Stimulated activated CD8-positive, alpha-beta memory T cell treated with anti-CD3 and anti-CD28 coated beads, Interleukin-12 subunit alpha, Interleukin-12 subunit beta, amount 100 ng/mL, for 24 hours (primary cell): ENCODE data around the gene RYR3.

Source experiments
- DNase-seq: peaks from one replicate; pipeline ENCODE4 v3.0.0-alpha.2; 2020; ENCODE audit errors: extremely low read depth

The RYR3 gene

DNA sequence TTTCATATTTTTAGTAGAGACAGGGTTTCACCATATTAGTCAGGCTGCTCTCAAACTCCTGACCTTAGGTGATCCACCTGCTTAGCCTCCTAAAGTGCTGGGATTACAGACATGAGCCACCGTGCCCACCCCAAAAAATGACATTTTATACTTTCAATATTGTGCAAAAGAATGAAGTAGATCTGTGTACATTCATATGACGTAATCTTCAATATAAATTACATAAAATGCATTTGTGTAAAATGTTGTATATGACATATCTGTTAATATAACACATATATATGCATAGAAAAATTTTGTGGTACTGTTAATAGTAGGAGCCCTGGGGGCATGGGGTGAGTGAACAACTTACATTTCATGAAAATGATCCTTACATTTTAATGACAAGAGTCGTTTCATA is 71.7 kb downstream of the RYR3 start:
- no peak for DNase-seq

DNA sequence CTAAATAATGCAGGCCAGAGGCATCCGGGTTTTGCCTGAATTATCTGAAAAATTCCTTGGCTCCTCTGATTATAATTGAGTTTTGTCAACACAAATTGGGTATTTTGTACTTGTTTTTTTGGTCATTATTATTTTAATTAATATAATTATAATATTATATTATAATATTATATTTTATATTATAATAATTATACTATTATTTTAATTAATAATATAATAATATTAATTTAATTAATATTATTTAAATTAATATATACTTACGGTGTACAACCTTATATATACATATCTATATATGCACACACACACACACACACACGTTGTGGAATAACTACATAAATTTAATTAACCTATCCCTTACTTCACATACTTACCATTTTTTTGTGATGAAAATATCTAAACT is 73.5 kb downstream of the RYR3 start:
- no peak for DNase-seq

DNA sequence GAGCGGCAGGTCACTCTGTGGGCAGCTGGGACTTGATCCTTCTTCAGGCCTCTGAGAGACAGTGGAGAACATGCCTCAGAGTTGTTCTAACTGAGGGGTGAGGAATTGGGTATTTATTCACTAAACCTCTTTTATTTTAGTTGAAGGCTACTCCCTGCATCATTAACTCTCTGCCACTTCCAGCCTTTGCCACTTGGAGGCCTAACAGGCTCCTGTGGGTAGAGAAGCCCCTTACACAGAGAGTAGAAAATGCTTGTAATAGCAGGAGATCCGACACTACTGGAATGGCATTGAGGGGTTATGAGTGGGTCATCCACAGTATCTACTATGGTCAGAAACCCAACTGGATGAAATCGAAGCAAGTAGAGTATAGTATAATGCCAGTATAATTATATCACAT is 81.7 kb downstream of the RYR3 start:
- no peak for DNase-seq

DNA sequence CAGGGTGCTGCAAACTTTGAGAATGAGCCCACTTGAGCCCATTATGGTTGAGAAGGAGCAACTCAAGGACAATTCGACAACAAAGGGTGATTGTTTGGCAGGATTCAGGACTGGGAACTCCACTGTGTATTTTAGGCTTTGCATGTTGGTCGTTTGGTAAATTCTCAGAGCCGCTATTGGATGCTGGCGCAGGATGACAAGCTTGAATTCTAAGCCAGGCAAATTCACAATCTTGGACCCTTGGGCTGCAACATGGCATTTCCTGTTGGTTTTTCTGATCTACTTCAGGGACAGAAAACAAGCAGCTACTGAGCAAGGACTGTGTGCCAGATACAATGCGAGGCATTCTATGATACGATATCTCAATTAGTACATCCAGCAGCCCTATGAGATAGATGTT is 82.8 kb downstream of the RYR3 start:
- no peak for DNase-seq

DNA sequence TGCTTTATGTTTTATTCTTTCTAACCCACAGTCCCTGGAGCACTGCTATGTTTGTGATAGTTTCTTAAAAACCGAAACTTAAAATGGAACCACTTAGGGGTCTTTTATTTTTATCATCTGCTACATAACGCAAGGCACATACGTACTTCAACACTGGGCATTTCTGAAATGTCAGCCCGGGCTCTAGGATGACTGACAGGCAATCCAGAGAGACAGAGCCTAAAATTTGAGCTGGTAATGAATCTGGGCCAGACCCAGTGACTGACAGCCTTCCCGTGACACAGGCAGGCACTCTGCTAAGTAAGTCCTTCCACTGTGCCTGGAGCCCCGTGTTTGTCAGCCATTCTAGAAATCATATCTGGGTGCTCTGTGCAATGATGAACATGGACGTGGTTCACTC is 84.6 kb downstream of the RYR3 start:
- no peak for DNase-seq

DNA sequence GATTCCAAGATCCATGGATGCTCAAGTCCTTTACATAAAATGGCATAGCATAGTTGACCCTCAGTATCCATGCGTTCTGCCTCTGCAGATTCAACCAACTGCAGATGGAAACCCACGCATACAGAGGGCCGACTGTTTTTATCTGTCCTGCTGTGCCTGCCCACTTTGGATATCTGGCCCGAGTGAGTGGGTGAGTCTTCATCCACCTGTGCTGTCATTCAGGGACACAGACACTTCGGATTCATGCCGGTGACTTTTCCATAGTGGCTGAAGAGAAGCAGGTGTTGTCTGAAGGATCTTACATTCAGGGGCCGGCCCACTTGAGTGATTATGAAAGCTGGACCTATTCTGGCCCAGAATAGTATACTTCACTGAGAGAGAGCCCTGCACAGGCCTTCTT is 85.1 kb downstream of the RYR3 start:
- no peak for DNase-seq

DNA sequence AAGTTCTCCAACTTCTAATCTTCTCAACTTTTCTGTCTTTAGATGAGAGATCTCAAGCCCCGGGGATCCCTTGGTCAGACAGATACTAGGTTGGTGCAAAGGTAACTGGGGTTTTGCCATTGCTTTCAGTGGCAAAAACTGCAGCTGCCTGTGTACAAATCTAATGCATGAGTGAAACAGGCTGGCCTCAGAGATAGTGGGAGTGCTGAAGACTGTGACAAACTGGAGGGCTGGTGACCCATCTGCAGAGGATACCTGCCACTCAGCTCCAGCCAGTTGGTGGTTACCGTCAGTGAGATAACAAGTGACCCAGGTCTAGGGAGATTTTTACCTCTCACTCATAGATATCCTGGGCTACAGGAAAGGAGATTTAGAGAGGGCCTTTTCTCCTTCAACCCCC is 85.7 kb downstream of the RYR3 start:
- no peak for DNase-seq

DNA sequence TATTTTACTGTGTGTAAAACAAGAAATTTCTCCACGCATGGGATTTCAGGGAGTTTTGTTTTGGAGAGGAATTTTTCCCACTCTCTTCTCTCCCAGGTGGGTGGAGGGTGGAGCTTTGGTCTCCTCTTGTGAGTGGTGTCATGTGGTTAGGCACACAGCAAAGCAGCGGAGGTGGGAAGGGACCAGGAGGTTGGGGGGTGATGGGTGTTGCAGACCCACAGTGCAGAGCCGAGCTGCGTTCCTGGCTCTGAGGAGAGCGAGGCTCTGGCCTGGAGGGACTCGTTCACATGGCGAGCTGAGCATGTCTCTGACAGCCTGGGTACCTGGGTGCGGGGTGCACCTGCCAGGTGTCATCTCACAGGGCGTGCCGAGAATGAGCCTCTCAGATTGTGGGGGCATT is 87.8 kb downstream of the RYR3 start:
- DNase-seq, result no peak

DNA sequence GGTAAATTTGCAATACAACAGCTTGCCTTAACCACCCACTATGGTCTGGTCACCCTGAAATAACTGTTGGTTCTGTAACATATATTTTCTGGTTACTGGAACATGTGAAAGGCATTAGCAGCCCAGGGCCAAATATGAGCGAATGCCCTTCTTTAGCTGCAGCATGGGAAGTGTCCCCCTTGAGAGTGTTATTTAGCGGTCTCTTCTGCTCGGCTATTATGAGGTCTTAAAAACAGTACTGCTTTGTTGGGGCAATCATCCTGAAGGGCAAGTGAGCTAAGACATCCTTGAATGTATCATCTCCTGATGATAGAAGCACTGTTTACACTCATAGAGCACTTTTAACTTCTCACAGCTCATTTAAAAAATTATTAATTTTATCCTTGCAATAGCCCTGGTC is 90.2 kb downstream of the RYR3 start:
- DNase-seq, result no peak

DNA sequence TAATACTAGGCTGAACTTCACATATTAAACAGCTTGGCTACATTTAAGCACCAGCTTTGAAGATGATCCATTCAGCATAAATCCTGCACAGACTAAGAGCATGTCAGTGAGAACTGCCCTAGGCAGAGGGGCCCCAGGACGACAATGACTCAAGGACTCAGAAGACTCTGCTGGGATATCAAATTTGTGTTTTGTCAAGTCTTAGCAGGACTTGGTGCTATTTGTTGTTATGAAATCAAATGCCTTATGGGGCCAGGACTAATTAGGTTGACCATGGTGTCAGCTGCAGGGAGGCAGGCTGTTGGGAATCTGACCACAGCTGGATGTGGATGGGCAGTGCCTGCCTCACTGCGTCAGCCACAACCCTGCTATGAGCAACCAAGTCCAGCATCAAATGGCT is 91.8 kb downstream of the RYR3 start:
- no peak for DNase-seq

DNA sequence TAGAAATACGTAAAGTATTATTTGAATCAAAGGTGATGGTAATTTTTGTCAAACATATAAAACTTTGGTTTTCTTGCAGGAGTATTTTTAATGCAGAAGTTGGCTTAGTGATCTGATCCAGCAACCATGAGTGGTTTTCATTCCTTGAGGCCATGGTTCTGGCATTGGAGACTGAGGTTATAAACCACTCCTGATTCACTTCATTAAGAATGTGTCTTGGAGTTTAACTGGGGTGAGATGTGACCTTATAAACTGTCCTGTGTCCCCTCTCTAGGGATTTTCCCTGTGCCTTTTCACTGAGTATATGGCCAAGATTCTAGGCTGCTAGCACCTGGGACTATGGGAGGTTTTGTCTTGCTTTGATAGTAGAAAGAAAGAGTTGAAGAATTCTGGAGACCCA is 94.3 kb downstream of the RYR3 start:
- DNase-seq, result no peak

DNA sequence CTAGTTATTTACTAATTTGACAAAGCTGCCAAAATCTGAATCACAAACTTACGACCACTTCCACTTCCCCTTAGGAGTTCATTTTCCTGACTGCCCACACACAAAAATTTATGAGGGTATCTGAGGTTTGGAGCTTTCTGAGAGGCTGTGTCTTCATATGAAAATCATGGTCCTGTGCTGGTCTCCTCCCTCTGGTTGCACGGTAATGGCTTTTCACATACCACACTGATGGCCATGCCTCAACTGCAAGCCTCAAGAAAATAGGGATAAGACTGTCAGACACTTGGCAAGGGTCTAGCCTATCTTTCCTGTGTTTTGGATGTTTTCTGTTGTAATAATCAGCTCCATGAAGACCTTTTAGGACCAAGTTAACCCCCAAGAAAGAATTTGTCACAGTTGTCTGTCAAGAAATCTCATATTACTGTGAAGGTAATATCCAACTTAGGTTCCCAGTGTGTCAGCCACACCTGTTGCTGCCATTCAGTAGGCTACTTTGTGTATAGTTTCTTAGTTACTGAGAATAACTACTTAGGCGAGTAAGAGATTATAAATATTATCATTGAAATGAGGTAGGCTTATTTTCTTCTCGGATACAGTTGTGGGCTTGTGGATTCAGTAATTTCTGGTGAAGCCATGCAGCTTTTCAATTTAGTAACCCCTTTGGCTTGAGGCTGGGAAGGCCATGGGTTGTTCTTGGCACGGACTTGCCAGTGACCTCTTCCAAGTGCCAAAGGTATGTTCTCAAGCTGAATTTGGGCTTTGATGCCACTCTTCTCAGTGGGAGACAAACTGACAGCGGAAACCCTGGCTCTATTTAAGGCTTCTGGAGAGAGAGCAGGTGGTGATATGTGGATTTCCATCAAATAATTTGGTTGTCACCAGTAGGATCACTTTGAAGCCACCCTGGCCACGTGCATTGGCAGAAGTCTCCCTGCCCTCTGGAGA is 101.1 kb downstream of the RYR3 start:
- no peak for DNase-seq

DNA sequence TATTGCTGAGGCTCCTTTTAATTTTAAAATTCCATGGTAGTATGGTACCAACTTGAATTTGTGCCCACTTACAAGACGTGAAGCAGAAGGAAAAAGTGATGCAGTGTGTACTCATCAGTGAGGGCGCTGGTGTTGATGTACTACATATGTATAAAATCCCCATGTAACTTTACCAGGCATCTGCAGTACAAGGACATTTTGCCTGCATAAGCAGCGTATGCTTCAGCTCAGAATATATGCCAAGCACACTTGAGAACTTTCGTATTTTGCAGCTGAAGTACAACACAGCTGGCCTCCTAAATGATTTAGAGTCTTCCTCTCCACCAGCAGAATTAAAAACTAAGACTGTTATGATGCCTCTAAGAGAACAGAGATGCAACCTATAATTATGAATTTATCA is 108.9 kb downstream of the RYR3 start:
- DNase-seq, result no peak

DNA sequence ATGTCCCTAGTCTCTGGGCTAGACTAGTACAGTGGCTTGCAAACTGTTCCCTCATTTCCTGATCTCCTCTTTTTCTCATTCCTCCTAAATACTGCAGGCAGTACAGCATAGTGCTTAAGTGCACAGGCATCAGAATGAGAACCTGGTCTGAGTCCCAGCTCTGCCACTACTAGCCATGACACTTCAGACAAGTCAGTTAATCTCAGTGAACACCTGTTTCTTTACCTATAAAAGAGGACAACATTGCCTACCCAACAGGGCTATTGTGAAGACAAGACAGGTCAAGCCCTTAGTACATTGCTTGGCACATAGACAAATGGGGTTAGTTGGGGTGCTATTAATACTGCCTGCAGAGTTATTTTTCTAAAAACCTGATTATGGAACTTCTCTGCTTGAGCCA is 113.3 kb downstream of the RYR3 start:
- no peak for DNase-seq

DNA sequence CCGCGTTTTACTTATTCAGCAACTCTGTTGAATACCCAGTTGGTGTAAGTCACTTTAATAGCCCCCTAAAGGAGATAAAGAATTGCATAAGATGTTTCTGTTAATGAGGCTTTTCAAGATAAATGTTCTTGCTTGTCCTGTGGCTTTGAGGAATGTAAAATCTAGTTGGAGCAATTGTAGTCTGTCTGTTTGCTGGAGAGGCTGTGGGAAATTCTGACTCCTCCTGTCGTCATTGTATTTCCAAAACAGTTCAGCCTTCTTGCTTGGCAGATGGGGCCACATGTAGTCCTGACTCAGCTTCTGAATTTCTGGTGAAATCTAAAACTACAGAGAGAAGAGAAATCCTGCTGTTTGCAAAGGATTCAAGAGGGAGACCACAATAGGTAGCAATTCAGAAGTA is 114.4 kb downstream of the RYR3 start:
- DNase-seq, result no peak

DNA sequence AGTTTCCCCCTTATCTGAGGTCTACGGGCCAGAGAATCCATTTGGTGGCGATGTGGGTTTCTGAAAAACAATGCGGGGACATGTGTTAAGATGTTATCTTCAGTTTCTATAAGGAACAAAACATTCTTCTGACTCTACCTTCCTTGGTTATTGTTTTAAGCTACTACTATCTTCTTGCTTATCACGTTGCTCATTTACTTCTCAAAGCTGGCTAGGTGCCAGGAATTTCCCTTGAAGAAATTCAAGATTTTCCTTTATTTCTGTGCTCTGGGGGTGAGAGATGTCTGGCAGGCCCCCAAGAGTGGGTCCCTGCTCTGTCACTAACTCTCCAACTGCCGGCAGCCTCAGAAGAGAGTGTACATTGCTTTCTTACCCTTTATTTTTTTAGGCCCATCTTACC is 119.8 kb downstream of the RYR3 start:
- no peak for DNase-seq

DNA sequence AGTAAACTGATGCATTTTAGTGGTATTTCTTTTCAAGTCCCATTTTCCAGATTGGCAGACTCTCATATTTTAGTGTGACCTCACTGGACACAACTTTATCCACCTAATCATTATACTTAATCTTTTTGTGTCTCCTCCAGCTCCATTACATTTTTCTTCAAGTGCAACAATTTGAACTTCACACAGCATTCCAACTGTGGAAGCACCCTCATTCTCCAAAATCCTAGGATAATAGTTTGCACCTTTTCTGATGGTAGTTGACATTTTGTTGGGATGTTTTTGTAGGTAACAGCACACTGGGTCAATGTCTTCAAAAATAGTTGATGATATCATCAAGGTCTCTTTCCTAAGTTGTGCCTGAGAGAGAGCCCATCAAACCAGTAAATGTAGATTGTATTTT is 123.1 kb downstream of the RYR3 start:
- no peak for DNase-seq

DNA sequence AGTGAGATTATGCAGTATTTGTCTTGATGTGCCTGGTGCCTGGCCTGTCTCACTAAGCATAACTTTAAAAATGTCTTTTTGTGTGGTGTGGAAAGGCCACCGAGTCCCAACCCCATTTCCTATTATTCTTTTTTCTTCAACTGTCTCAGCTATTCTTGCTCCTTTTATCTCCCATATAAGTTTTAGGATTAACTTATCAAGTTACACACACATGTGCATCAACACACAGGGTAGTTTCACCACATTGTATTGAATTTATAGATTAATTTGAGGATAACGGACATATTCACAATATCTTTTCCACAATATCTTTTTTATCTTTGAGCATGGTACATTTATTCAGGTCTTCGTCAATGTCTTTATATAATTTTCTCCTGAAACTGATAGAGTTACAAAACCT is 127.6 kb downstream of the RYR3 start:
- DNase-seq, result no peak

DNA sequence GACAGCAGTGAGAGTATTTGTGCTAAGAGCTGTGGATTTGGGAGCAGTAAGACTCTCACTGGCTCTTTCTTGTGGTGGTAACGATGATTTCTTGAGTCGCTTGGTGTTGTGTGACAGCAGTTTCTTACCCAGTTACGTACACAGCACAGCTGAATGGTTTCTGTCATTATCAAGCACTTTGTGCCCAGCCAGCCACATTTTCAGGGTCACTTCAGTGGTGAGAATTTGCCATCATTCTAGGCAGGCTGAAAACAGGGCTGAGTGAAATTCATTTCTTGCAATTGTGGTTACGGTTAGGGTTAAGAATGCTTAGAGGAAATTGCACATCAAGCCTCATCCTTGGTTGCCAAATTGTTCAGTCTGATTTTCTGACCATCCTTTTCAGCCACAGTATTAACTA is 130.1 kb downstream of the RYR3 start:
- DNase-seq, result no peak

DNA sequence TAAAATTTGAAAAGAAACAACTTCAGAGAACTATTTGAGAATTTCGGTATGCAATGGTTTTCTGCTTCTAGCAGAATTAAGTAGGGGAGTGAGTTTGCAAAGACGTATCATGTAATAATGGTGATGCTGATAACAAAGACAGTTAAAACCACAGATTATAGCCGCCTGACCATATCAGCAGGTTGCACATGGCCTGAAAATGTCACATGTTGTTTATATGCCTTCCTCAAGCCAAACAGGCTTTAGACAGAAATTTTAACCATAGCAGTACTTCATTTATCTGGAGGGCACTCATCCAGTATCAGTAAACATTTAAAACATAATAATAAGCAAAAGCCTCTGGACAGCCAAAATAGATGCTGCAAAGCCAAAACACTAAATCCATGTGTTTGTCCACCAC is 131.7 kb downstream of the RYR3 start:
- no peak for DNase-seq

DNA sequence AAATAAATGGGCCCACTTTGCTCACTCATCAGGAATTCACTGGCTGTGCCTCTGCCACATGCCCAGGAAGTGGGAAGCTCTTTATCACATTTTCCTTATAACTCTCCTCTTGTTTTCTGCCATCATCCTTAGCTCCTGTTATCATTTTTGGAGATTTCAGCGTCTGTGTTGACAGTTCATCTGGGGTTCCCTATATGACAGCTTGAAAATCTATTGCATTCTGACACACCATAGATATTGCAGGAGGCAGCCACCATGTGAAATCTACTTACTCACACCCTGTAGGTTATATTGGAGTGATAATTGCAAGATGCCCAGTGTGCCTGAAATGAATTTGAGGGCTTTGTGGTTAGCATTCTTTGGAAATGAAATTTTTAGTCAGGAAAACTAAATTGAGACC is 132.9 kb downstream of the RYR3 start:
- no peak for DNase-seq

DNA sequence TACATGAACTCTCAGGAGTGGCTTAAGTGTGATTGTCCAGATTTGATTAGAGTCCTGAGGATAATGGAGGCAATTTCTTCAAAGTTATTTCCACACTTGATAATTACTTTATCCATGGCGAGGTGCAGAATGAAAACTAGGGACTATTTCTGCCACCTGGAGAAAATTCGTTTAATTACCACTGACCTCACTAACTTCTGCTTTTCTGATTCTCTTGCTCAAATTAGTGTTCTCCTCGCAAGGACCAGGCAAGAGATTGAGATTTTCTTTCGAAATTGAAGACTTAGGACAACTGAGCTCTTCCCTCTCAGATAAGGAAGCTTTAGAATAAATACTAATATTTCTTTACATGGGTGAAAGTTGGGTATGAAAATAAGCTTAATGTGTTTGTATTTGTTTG is 135.2 kb downstream of the RYR3 start:
- no peak for DNase-seq

DNA sequence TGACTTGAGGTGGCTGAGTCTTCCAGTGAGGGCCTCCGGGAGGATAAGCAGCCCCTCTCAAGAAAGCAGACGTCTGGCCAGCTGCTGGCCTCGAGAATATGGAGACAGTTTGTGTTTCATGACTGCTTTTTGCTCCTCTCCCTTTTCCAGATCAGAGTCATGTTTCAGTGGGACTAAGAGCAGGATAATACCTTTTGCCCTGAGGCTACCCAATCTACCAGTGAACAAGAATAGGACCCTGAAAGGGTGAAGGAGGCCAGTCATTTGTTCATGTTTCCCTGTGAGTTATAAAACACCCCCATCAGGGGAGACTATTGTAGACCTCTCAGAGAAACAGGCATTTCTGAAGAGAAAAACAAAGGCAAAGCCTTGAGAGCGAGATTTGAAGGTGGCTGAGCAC is 137.4 kb downstream of the RYR3 start:
- DNase-seq, result no peak

DNA sequence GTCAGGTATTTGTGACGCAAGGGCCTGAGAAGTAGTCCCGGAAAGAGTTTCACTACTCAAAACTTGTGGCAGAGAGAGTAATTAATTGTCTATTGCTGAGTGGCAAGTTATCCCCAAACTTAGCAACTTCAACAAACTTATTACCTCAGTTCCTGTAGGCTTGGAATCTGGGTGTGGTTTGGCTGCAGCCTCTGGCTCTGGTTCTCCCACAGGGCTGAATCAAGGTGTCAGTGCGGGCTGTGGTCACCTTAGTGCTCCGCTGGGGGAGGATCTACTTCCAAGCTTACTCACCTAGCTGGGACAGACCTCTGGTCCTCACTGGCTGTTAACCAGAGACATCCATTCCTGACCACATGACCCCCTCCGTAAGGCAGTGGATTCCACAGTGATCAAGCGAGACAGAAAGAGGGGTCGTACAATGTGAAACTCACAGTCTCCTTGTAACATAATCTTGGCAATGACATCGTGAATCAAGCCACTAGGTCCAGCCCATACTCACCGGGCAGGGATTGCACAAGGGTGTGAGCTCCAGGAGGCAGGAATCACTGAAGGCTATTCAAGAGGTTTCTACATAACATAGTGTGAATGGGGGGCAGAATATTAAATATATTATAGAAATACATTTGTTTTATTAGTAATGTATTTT is 138.3 kb downstream of the RYR3 start:
- no peak for DNase-seq
